Fibroblast of lung (primary cell): Measurements from ENCODE around the gene GNAS.

Experiments
- CTCF ChIP-seq, 2 donors: IDR thresholded peaks in 1 of 2; conservative IDR thresholded peaks in 1 of 2; 1 replicate in 1 of 2; 2 replicates in 1 of 2; pipeline ENCODE4 v1.5.1; 2011 to 2012; ENCODE audit warnings: low read length in 2 of 2, control low read depth in 1 of 2, inconsistent platforms in 1 of 2, low read depth in 1 of 2, mild to moderate bottlenecking in 1 of 2
- EZH2 ChIP-seq: IDR thresholded peaks from 2 replicates; pipeline ENCODE4 v1.5.1; 2012; ENCODE audit warnings: low read length, control low read depth, mild to moderate bottlenecking; ENCODE audit errors: missing control alignments

DNA sequence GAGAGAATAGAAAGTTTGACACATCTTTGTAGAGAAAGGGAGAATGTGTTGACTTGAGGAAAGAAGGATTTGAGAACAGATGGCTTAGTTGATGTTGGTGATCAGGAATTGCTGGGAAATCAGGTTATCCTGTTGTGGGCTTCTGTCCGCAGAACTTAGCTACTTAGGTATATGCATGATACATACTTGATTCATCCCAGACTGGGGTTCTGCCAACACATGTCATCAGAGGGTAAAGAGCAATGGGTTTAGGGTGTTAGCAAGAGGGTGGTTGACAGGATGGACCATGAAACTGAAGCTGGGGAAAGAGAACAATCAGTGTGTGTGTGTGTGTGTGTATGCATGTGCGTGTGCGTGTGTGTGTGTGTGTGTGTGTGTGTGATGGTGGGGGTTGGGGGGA lies 78.0 kb downstream of the GNAS start:
- TF ChIP-seq CTCF (conservative IDR thresholded peaks at IDR 0.05 in 1 of 2, IDR thresholded peaks at IDR 0.05 in 1 of 2; ENCODE audit: low read depth in 1 of 2, low read length in 2 of 2) (no peak), EZH2 (no peak)
